SK-N-SH (cell line): Measurements from ENCODE around the gene NSD2. TPM values are rescaled to one million over a fixed set of nuclear protein-coding genes. Genes with fewer than 3 reads are reported as not detected.
A peak's percentile ranks its signal among the peaks of the same experiment; 100 is the strongest.

Source experiments
- CTCF ChIA-PET: fragments of 300-600, 350-600 bp; formaldehyde crosslinking; extraction: SDS; loops from one replicate; lab custom pipeline; 2021; lab: Yijun Ruan, JAX
- POLR2A ChIA-PET: fragments of 350-600 bp; sonication (Branson Sonifier 250); formaldehyde crosslinking; extraction: SDS; loops from one replicate; lab custom pipeline; 2020; ENCODE audit warnings: antibody characterized with exemption, inconsistent platforms; lab: Yijun Ruan, JAX
- DNase-seq: peaks from one replicate; pipeline ENCODE4 v3.0.0; 2012
- H2AFZ ChIP-seq: fragments of 200-600 bp; sonication (generic); 2 replicates; pipeline ENCODE4 v1.8.1; 2016; ENCODE audit warnings: antibody characterized with exemption, mild to moderate bottlenecking, low read depth
- H3F3A ChIP-seq: fragments of 200-600 bp; sonication (generic); replicated peaks from 2 replicates; pipeline ENCODE3; 2016; ENCODE audit warnings: antibody characterized with exemption, mild to moderate bottlenecking; ENCODE audit not compliant: insufficient read depth
- H3K27ac ChIP-seq, 2 experiments: fragments of 200-500 bp in 1 of 2; fragments of 200-600 bp in 1 of 2; sonication (Bioruptor generic) in 1 of 2; sonication (generic), shearing (Covaris generic) in 1 of 2; 2 replicates each; pipeline versions ENCODE4 v1.5.1 to v1.6.1; 2014 to 2016; ENCODE audit warnings: low read depth in 2 of 2, inconsistent platforms in 1 of 2, low read length in 1 of 2, mild to moderate bottlenecking in 1 of 2, mixed read lengths in 1 of 2
- H3K27me3 ChIP-seq: fragments of 200-600 bp; sonication (generic), shearing (Covaris generic); 2 replicates; pipeline ENCODE4 v1.6.1; 2016; ENCODE audit warnings: mixed run types; ENCODE audit not compliant: insufficient read depth
- H3K36me3 ChIP-seq, 2 experiments: fragments of 200-500 bp in 1 of 2; fragments of 200-600 bp in 1 of 2; sonication (Bioruptor generic) in 1 of 2; sonication (generic) in 1 of 2; replicated peaks in 1 of 2; 2 replicates each; pipeline versions ENCODE3 to v1.5.1; 2014 to 2016; ENCODE audit warnings: low read length in 1 of 2, mild to moderate bottlenecking in 1 of 2; ENCODE audit not compliant: insufficient read depth in 2 of 2, control insufficient read depth in 1 of 2
- H3K4me1 ChIP-seq, 2 experiments: fragments of 200-500 bp in 1 of 2; fragments of 200-600 bp in 1 of 2; sonication (Bioruptor generic) in 1 of 2; sonication (generic), shearing (Covaris generic) in 1 of 2; 2 replicates each; pipeline versions ENCODE4 v1.5.1 to v1.6.1; 2014 to 2016; ENCODE audit warnings: low read depth in 1 of 2, low read length in 1 of 2, mixed run types in 1 of 2; ENCODE audit not compliant: insufficient read depth in 2 of 2, control insufficient read depth in 1 of 2
- H3K4me2 ChIP-seq: fragments of 200-600 bp; sonication (generic), shearing (Covaris generic); 2 replicates; pipeline ENCODE4 v1.6.1; 2017; ENCODE audit warnings: mixed run types
- H3K4me3 ChIP-seq, 2 experiments: fragments of 200-500 bp in 1 of 2; fragments of 200-600 bp in 1 of 2; sonication (Bioruptor generic) in 1 of 2; sonication (generic), shearing (Covaris generic) in 1 of 2; 2 replicates each; pipeline versions ENCODE4 v1.5.1 to v1.8.1; 2014 to 2016; ENCODE audit warnings: low read depth in 2 of 2, inconsistent platforms in 1 of 2, low read length in 1 of 2, mild to moderate bottlenecking in 1 of 2, mixed read lengths in 1 of 2, moderate library complexity in 1 of 2
- H3K79me2 ChIP-seq: fragments of 200-600 bp; sonication (generic); 2 replicates; pipeline ENCODE4 v1.8.1; 2017; ENCODE audit warnings: mild to moderate bottlenecking; ENCODE audit not compliant: insufficient read depth
- H3K9ac ChIP-seq: fragments of 200-600 bp; sonication (generic); 2 replicates; pipeline ENCODE4 v1.6.1; 2017; ENCODE audit warnings: mixed run types
- H3K9me2 ChIP-seq: fragments of 200-600 bp; sonication (generic); 2 replicates; pipeline ENCODE4 v1.6.1; 2017; ENCODE audit warnings: mixed run types
- H3K9me3 ChIP-seq: fragments of 200-600 bp; sonication (generic); 2 replicates; pipeline ENCODE4 v1.6.1; 2017; ENCODE audit warnings: mixed run types, mild to moderate bottlenecking, moderate library complexity
- H4K20me1 ChIP-seq: fragments of 200-600 bp; sonication (generic); 2 replicates; pipeline ENCODE4 v1.6.1; 2017; ENCODE audit warnings: mild to moderate bottlenecking, mixed run types; ENCODE audit not compliant: insufficient read depth
- CHD2 ChIP-seq: fragments of 150-350 bp; IDR thresholded peaks from 2 replicates; pipeline ENCODE4 v1.6.1; 2018; ENCODE audit warnings: low read length; ENCODE audit not compliant: partially characterized antibody
- CTCF ChIP-seq: fragments of 200-600 bp; sonication (generic); IDR thresholded peaks from 2 replicates; pipeline ENCODE4 v1.6.1; 2017; ENCODE audit warnings: antibody characterized with exemption, mild to moderate bottlenecking, moderate library complexity
- EZH2phosphoT487 ChIP-seq: fragments of 200-600 bp; sonication (generic); IDR thresholded peaks from 2 replicates; pipeline ENCODE4 v1.6.1; 2017; ENCODE audit warnings: low read depth, mixed run types, mild to moderate bottlenecking, antibody characterized with exemption, moderate library complexity, borderline replicate concordance
- FOSL2 ChIP-seq: IDR thresholded peaks from 2 replicates; pipeline ENCODE4 v1.4.0; 2012; ENCODE audit warnings: low read depth, mild to moderate bottlenecking, moderate library complexity, borderline replicate concordance
- FOXJ3 ChIP-seq: sonication (generic); formaldehyde crosslinking; IDR thresholded peaks from 2 replicates; pipeline ENCODE4 v1.5.1; 2020; ENCODE audit warnings: mild to moderate bottlenecking, missing genetic modification reagents
- FOXM1 ChIP-seq: IDR thresholded peaks from 2 replicates; pipeline ENCODE4 v1.4.0; 2012; ENCODE audit warnings: low read depth, mild to moderate bottlenecking
- GABPA ChIP-seq: IDR thresholded peaks from 2 replicates; pipeline ENCODE4 v1.4.0; 2012; ENCODE audit warnings: low read depth, mild to moderate bottlenecking
- JUND ChIP-seq: IDR thresholded peaks from 2 replicates; pipeline ENCODE4 v1.4.0; 2012
- MEF2A ChIP-seq: IDR thresholded peaks from 2 replicates; pipeline ENCODE4 v1.4.0; 2012; ENCODE audit warnings: low read depth, borderline replicate concordance
- MXI1 ChIP-seq: IDR thresholded peaks from 2 replicates; pipeline ENCODE4 v1.6.1; 2012; ENCODE audit warnings: mild to moderate bottlenecking, low read depth, low read length, improper control_type of control experiment
- NRF1 ChIP-seq: IDR thresholded peaks from 2 replicates; pipeline ENCODE4 v1.6.1; 2012; ENCODE audit warnings: low read depth, mild to moderate bottlenecking, low read length
- RAD21 ChIP-seq: IDR thresholded peaks from 2 replicates; pipeline ENCODE4 v1.6.1; 2012; ENCODE audit warnings: mild to moderate bottlenecking, low read length
- RXRA ChIP-seq: IDR thresholded peaks from 2 replicates; pipeline ENCODE4 v1.4.0; 2012; ENCODE audit warnings: low read depth, mild to moderate bottlenecking, borderline replicate concordance
- SIN3A ChIP-seq: IDR thresholded peaks from 2 replicates; pipeline ENCODE4 v1.6.1; 2012; ENCODE audit warnings: low read depth, mild to moderate bottlenecking, low read length, moderate library complexity, borderline replicate concordance
- SMC3 ChIP-seq: IDR thresholded peaks from 2 replicates; pipeline ENCODE4 v1.6.1; 2012; ENCODE audit warnings: low read depth, low read length, improper control_type of control experiment
- TAF1 ChIP-seq: IDR thresholded peaks from 2 replicates; pipeline ENCODE4 v1.6.1; 2012; ENCODE audit warnings: low read depth, mild to moderate bottlenecking, low read length, moderate library complexity, borderline replicate concordance
- USF1 ChIP-seq: IDR thresholded peaks from 2 replicates; pipeline ENCODE4 v1.4.0; 2012; ENCODE audit warnings: low read depth, borderline replicate concordance
- YY1 ChIP-seq: IDR thresholded peaks from 2 replicates; pipeline ENCODE4 v1.4.0; 2012; ENCODE audit warnings: low read depth, mild to moderate bottlenecking
- WGBS: methylation state at CpG from one replicate; pipeline ENCODE4 v1.1.6; 2017; ENCODE audit warnings: low lambda C conversion rate; 5-methylcytosine and 5-hydroxymethylcytosine counted together
- polyA plus RNA-seq, 3 experiments: library from polyadenylated mRNA; depleted of rRNA; stranded (reverse); fragments of >200 nt; gene quantifications; 2 replicates each; pipeline ENCODE4 v1.2.3, GENCODE V29; 2012
- TF ChIP-seq, protein P1 (sequence below): IDR thresholded peaks from 2 replicates; pipeline ENCODE4; 2012
- TF ChIP-seq, protein P2 (sequence below): fragments of 150-350 bp; IDR thresholded peaks from 2 replicates; pipeline ENCODE4 v1.6.1; 2016; ENCODE audit warnings: mild to moderate bottlenecking, low read depth, low read length

The NSD2 gene
- polyA plus RNA-seq, 1 of the 3 experiments (the other 2 are of a cell fraction) = 34.2 TPM

DNA sequence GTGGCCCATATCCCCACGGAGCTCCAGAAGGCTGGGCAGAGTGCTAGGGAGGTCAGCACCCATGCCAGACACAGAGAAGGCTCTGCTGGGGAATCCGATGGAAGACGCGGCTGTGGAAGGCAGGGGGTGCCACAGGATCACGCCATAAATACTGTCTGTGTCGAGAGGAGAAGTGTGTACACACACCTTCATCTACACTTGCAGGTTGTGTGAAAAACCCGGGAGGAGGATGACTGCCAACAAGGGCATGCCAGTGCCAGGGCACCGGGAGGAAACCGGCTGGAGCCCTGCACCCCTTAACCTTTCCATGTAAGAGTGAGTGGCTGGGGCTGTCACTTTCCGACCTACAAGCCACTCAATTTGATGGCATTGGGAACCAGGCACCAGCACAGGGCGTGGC, 46.4 kb upstream of the NSD2 start:
- Histone ChIP-seq H3K36me3 (peaks cover 4 to 43% of the 10 kb centered on the region in 2 experiments), H3K4me1 (peaks cover 0 to 18% of the 10 kb centered on the region in 2 experiments; a peak in 1 of 4 replicates), H3K79me2 (no peaks in the 10 kb centered on the region), H3K27ac (no peak overlapping the region), H3K9me2 (no peaks in the 10 kb centered on the region), H2AFZ (no peak overlapping the region), H3K4me3 (no peak overlapping the region), H3F3A (peaks cover 3% of the 10 kb centered on the region), H3K9me3 (no peaks in the 10 kb centered on the region), H3K4me2 (no peak overlapping the region), H3K27me3 (no peaks in the 10 kb centered on the region), H4K20me1 (no peaks in the 10 kb centered on the region), H3K9ac (no peak overlapping the region)
- DNase-seq = no peak
- no peak for TF ChIP-seq TAF1
- no peak for TF ChIP-seq MXI1
- POLR2A ChIA-PET = no interaction called here
- CTCF ChIA-PET = no interaction called here
- WGBS = 91% methylated on average over 9 of the region's 11 CpGs

- H2AFZ ChIP-seq = no peak overlapping the region
- H3F3A ChIP-seq = peaks cover 9% of the 10 kb centered on the region
- no peaks in the 10 kb centered on the region for H3K27me3 ChIP-seq
- WGBS = 95% methylated on average over 11 of the region's 19 CpGs
- no peak overlapping the region; a peak in 2 of 4 replicates for H3K27ac ChIP-seq
- no peaks in the 10 kb centered on the region for H3K79me2 ChIP-seq
- ChIA-PET POLR2A (no interaction called here), CTCF (interaction anchor here (1.1 to 1.5 kb wide), 2 partner anchors 74 to 77 kb away, joined by 3 to 5 read pairs; no protein-coding TSS in a partner anchor)
- DNase-seq = peak; percentile 30
- no peaks in the 10 kb centered on the region for H3K9me3 ChIP-seq
- peaks cover 4 to 43% of the 10 kb centered on the region in 2 experiments for H3K36me3 ChIP-seq
- no peak overlapping the region for H3K4me2 ChIP-seq
- peaks cover 0 to 14% of the 10 kb centered on the region in 2 experiments; a peak in 1 of 4 replicates for H3K4me1 ChIP-seq
- TF ChIP-seq FOXJ3 (no peak), USF1 (no peak), NRF1 (no peak), SIN3A (no peak), RXRA (no peak), CHD2 (no peak), RAD21 (no peak), MEF2A (no peak), SMC3 (no peak), FOXM1 (no peak), CTCF (no peak), YY1 (no peak), JUND (no peak), GABPA (no peak), FOSL2 (no peak), EZH2phosphoT487 (no peak)
- TF ChIP-seq, protein P1, sequence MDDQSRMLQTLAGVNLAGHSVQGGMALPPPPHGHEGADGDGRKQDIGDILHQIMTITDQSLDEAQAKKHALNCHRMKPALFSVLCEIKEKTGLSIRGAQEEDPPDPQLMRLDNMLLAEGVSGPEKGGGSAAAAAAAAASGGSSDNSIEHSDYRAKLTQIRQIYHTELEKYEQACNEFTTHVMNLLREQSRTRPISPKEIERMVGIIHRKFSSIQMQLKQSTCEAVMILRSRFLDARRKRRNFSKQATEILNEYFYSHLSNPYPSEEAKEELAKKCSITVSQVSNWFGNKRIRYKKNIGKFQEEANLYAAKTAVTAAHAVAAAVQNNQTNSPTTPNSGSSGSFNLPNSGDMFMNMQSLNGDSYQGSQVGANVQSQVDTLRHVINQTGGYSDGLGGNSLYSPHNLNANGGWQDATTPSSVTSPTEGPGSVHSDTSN = no peak
- TF ChIP-seq, protein P2, sequence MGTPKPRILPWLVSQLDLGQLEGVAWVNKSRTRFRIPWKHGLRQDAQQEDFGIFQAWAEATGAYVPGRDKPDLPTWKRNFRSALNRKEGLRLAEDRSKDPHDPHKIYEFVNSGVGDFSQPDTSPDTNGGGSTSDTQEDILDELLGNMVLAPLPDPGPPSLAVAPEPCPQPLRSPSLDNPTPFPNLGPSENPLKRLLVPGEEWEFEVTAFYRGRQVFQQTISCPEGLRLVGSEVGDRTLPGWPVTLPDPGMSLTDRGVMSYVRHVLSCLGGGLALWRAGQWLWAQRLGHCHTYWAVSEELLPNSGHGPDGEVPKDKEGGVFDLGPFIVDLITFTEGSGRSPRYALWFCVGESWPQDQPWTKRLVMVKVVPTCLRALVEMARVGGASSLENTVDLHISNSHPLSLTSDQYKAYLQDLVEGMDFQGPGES = no peak
- H3K9ac ChIP-seq = no peak overlapping the region
- no peak overlapping the region for H3K4me3 ChIP-seq
- no peaks in the 10 kb centered on the region for H3K9me2 ChIP-seq
- H4K20me1 ChIP-seq = no peaks in the 10 kb centered on the region
These were observed 45.9 kb upstream of the NSD2 start for GRCh38 chr4:1825326-1825725.
